Activated CD8-positive, alpha-beta T cell treated with anti-CD3 and anti-CD28 coated beads, Interleukin-2, amount 10 ng/mL, durations not matched to agents 7 days and 5 days (primary cell): Measurements from ENCODE around the gene MAPKBP1. TPM values are rescaled to one million over a fixed set of nuclear protein-coding genes. Genes with fewer than 3 reads are reported as not detected.
A peak's percentile ranks its signal among the peaks of the same experiment; 100 is the strongest.

Experiments used
- ATAC-seq: fragments of 150-1000 bp; cut with Tn5 transposase; one replicate; pipeline ENCODE4 v1.10.0; 2021; ENCODE audit warnings: moderate library complexity
- CTCF ChIA-PET: fragments of 350-600 bp; sonication (Branson Sonifier 250); formaldehyde crosslinking; loops from one replicate; lab custom pipeline; 2021; ENCODE audit warnings: antibody characterized with exemption; lab: Charles Lee
- POLR2A ChIA-PET: fragments of 350-600 bp; sonication (Branson Sonifier 250); formaldehyde crosslinking; loops from one replicate; lab custom pipeline; 2021; ENCODE audit warnings: antibody characterized with exemption; lab: Charles Lee
- DNase-seq: peaks from one replicate; pipeline ENCODE4 v3.0.0-alpha.2; 2020
- H3K27ac Mint-ChIP-seq: one replicate; pipeline ENCODE4 v1.8.0; 2021; ENCODE audit warnings: mild to moderate bottlenecking, mixed read lengths
- H3K27me3 Mint-ChIP-seq: one replicate; pipeline ENCODE4 v1.8.0; 2021; ENCODE audit warnings: low read depth, mixed read lengths
- H3K36me3 Mint-ChIP-seq: one replicate; pipeline ENCODE4 v1.8.0; 2021; ENCODE audit warnings: low read depth, mixed read lengths
- H3K4me1 Mint-ChIP-seq: one replicate; pipeline ENCODE4 v1.8.0; 2021; ENCODE audit warnings: low read depth, mixed read lengths
- H3K4me3 Mint-ChIP-seq: one replicate; pipeline ENCODE4 v1.8.0; 2021; ENCODE audit warnings: mild to moderate bottlenecking, mixed read lengths
- H3K9me3 Mint-ChIP-seq: one replicate; pipeline ENCODE4 v1.8.0; 2022; ENCODE audit warnings: mixed read lengths; ENCODE audit not compliant: insufficient read depth
- total RNA-seq, 2 experiments: library from RNA; stranded (reverse); gene quantifications; one replicate each; pipeline ENCODE4 v1.2.3, GENCODE V29; 2021

MAPKBP1 gene
- total RNA-seq, 2 experiments from 2014 or later, result 30.4 to 30.9 TPM

GRCh38 chr15:41817781-41818180 is 43.5 kb downstream of the MAPKBP1 start:
- DNase-seq, result no peak
- no peaks in the 10 kb centered on the region for H3K9me3 Mint-ChIP-seq
- no peak overlapping the region for H3K4me3 Mint-ChIP-seq
- ChIA-PET POLR2A (interaction anchor here (0.8 kb wide), 1 partner anchor 44 kb away, joined by 3 read pairs; the partner anchor contains the start of gene MAPKBP1), CTCF (interaction anchor here (1.1 to 1.5 kb wide), 3 partner anchors 40 to 45 kb away, joined by 3 to 5 read pairs (median 4); partner anchors contain the start of gene MAPKBP1)
- no peaks in the 10 kb centered on the region for H3K4me1 Mint-ChIP-seq
- no peak for ATAC-seq
- H3K27me3 Mint-ChIP-seq, result no peaks in the 10 kb centered on the region
- H3K36me3 Mint-ChIP-seq, result peaks cover 23% of the 10 kb centered on the region
- H3K27ac Mint-ChIP-seq, result no peak overlapping the region

- ChIA-PET POLR2A (no interaction called here), CTCF (interaction anchor here (1.3 to 3.3 kb wide), 3 partner anchors 8 to 46 kb away, joined by 3 to 19 read pairs (median 9); partner anchors contain the start of gene MAPKBP1)
- no peaks in the 10 kb centered on the region for H3K27me3 Mint-ChIP-seq
- DNase-seq (no peak), ATAC-seq (no peak)
- H3K9me3 Mint-ChIP-seq, result no peaks in the 10 kb centered on the region
- peaks cover 30% of the 10 kb centered on the region for H3K36me3 Mint-ChIP-seq
- H3K4me1 Mint-ChIP-seq, result no peaks in the 10 kb centered on the region
- H3K4me3 Mint-ChIP-seq, result no peak overlapping the region
- H3K27ac Mint-ChIP-seq, result no peak overlapping the region
Measured at GRCh38 chr15:41819455-41820050, 45.3 kb downstream of the MAPKBP1 start.

GRCh38 chr15:41820791-41821423 is 46.6 kb downstream of the MAPKBP1 start:
- no peaks in the 10 kb centered on the region for H3K9me3 Mint-ChIP-seq
- no peak overlapping the region for H3K27ac Mint-ChIP-seq
- ChIA-PET POLR2A (no interaction called here), CTCF (interaction anchor here (1.0 to 3.3 kb wide), 5 partner anchors 9 to 125 kb away, joined by 3 to 19 read pairs (median 5); partner anchors contain the start of gene MAPKBP1)
- no peak overlapping the region for H3K4me3 Mint-ChIP-seq
- H3K36me3 Mint-ChIP-seq, result peaks cover 28% of the 10 kb centered on the region
- DNase-seq (no peak), ATAC-seq (no peak)
- no peaks in the 10 kb centered on the region for H3K4me1 Mint-ChIP-seq
- H3K27me3 Mint-ChIP-seq, result no peaks in the 10 kb centered on the region

- H3K4me3 Mint-ChIP-seq, result no peak overlapping the region
- H3K36me3 Mint-ChIP-seq, result peaks cover 27% of the 10 kb centered on the region
- no peaks in the 10 kb centered on the region for H3K27me3 Mint-ChIP-seq
- H3K9me3 Mint-ChIP-seq, result no peaks in the 10 kb centered on the region
- no peak overlapping the region for H3K27ac Mint-ChIP-seq
- ATAC-seq, result no peak
- peaks cover 4% of the 10 kb centered on the region for H3K4me1 Mint-ChIP-seq
- ChIA-PET CTCF (interaction anchor here (1.0 to 3.3 kb wide), 5 partner anchors 10 to 126 kb away, joined by 3 to 19 read pairs (median 5); partner anchors contain the start of gene MAPKBP1), POLR2A (no interaction called here)
- DNase-seq, result no peak
Measured at GRCh38 chr15:41821831-41822230, 47.5 kb downstream of the MAPKBP1 start.

- Mint-ChIP-seq H3K27me3 (no peaks in the 10 kb centered on the region), H3K27ac (no peak overlapping the region), H3K36me3 (peaks cover 23% of the 10 kb centered on the region), H3K4me1 (peaks cover 4% of the 10 kb centered on the region), H3K4me3 (no peak overlapping the region), H3K9me3 (no peaks in the 10 kb centered on the region)
- ChIA-PET POLR2A (no interaction called here), CTCF (interaction anchor here (1.4 to 3.3 kb wide), 2 partner anchors 10 to 48 kb away, joined by 3 to 19 read pairs; partner anchors contain the start of gene MAPKBP1)
- DNase-seq (no peak), ATAC-seq (no peak)
Measured at GRCh38 chr15:41822471-41822870, 48.2 kb downstream of the MAPKBP1 start.

GRCh38 chr15:41822957-41823356 is 48.7 kb downstream of the MAPKBP1 start:
- Mint-ChIP-seq H3K4me1 (peaks cover 8% of the 10 kb centered on the region), H3K27me3 (no peaks in the 10 kb centered on the region), H3K27ac (no peak overlapping the region), H3K36me3 (peaks cover 21% of the 10 kb centered on the region), H3K4me3 (no peak overlapping the region), H3K9me3 (no peaks in the 10 kb centered on the region)
- ATAC-seq (no peak), DNase-seq (no peak)
- POLR2A ChIA-PET, result no interaction called here
- CTCF ChIA-PET, result interaction anchor here (1.2 to 1.4 kb wide), 2 partner anchors 11 to 50 kb away, joined by 3 to 6 read pairs; no protein-coding TSS in a partner anchor

GRCh38 chr15:41823502-41823901 is 49.2 kb downstream of the MAPKBP1 start:
- CTCF ChIA-PET, result interaction anchor here (0.7 to 1.2 kb wide), 3 partner anchors 25 to 127 kb away, joined by 3 to 6 read pairs (median 4); no protein-coding TSS in a partner anchor
- DNase-seq, result no peak
- Mint-ChIP-seq H3K27me3 (no peaks in the 10 kb centered on the region), H3K27ac (no peak overlapping the region), H3K4me3 (no peak overlapping the region), H3K9me3 (no peaks in the 10 kb centered on the region), H3K4me1 (peaks cover 9% of the 10 kb centered on the region), H3K36me3 (peaks cover 21% of the 10 kb centered on the region)
- ATAC-seq, result no peak
- POLR2A ChIA-PET, result no interaction called here

GRCh38 chr15:41824062-41824745 is 49.9 kb downstream of the MAPKBP1 start:
- ATAC-seq, result no peak
- ChIA-PET CTCF (interaction anchor here (0.7 to 1.2 kb wide), 3 partner anchors 24 to 128 kb away, joined by 3 to 6 read pairs (median 4); no protein-coding TSS in a partner anchor), POLR2A (no interaction called here)
- no peak for DNase-seq
- Mint-ChIP-seq H3K4me1 (peaks cover 14% of the 10 kb centered on the region), H3K4me3 (no peak overlapping the region), H3K9me3 (no peaks in the 10 kb centered on the region), H3K36me3 (peaks cover 19% of the 10 kb centered on the region), H3K27ac (no peak overlapping the region), H3K27me3 (no peaks in the 10 kb centered on the region)

- POLR2A ChIA-PET, result no interaction called here
- no peak overlapping the region for H3K4me3 Mint-ChIP-seq
- peaks cover 17% of the 10 kb centered on the region for H3K36me3 Mint-ChIP-seq
Measured at GRCh38 chr15:41825145-41825544, 50.9 kb downstream of the MAPKBP1 start.

GRCh38 chr15:41825572-41826535 is 51.6 kb downstream of the MAPKBP1 start:
- CTCF ChIA-PET, result interaction anchor here (1.0 to 4.1 kb wide), 2 partner anchors 14 to 53 kb away, joined by 3 to 23 read pairs; partner anchors contain the start of gene MAPKBP1
- no peak overlapping the region for H3K27ac Mint-ChIP-seq
- H3K36me3 Mint-ChIP-seq, result peaks cover 17% of the 10 kb centered on the region
- H3K4me3 Mint-ChIP-seq, result peak overlapping the region; percentile 42
- H3K9me3 Mint-ChIP-seq, result no peaks in the 10 kb centered on the region
- ATAC-seq (no peak), DNase-seq (no peak)
- no peaks in the 10 kb centered on the region for H3K27me3 Mint-ChIP-seq
- peaks cover 27% of the 10 kb centered on the region for H3K4me1 Mint-ChIP-seq
- POLR2A ChIA-PET, result no interaction called here

More at GRCh38 chr15:41825145-41825544, 50.9 kb downstream of the MAPKBP1 start:
- H3K4me1 Mint-ChIP-seq, result peaks cover 21% of the 10 kb centered on the region
- CTCF ChIA-PET, result interaction anchor here (1.0 to 4.1 kb wide), 2 partner anchors 13 to 52 kb away, joined by 3 to 23 read pairs; partner anchors contain the start of gene MAPKBP1
- no peak for DNase-seq
- H3K27me3 Mint-ChIP-seq, result no peaks in the 10 kb centered on the region
- no peak for ATAC-seq
- H3K9me3 Mint-ChIP-seq, result no peaks in the 10 kb centered on the region
- H3K27ac Mint-ChIP-seq, result no peak overlapping the region
